HCT116 (cell line): ENCODE data around the gene WRAP53. TPM values are rescaled to one million over a fixed set of nuclear protein-coding genes. Genes with fewer than 3 reads are reported as not detected.

Source experiments
- ATAC-seq: fragments of 200-7000 bp; cut with Tn5 transposase; 2 replicates; pipeline ENCODE4 v1.9.1; 2020; ENCODE audit warnings: mild to moderate bottlenecking, moderate library complexity
- BruUV-seq: library from RNA; stranded (reverse); fragments of 400-500 nt; replicated peaks from 2 replicates; lab custom pipeline; 2021; lab: Mats Ljungman, UMichigan
- CTCF ChIA-PET: fragments of 300-600 bp; sonication (Branson Sonifier 250); formaldehyde crosslinking; loops from one replicate; lab custom pipeline; 2021; ENCODE audit warnings: antibody characterized with exemption; lab: Charles Lee
- POLR2A ChIA-PET: fragments of 300-600, 350-600 bp; sonication (Branson Sonifier 250); formaldehyde crosslinking; loops from one replicate; lab custom pipeline; 2021; ENCODE audit warnings: antibody characterized with exemption; lab: Charles Lee
- RAD21 ChIA-PET, 2 experiments: fragments of 300-600 bp; sonication (Branson Sonifier 250); formaldehyde crosslinking; loops; one replicate each; lab custom pipeline; 2023; ENCODE audit warnings: low total read pairs in 2 of 2; ENCODE audit not compliant: uncharacterized antibody in 2 of 2, unreplicated experiment in 2 of 2, low non-redundant PET in 1 of 2; lab: Charles Lee
- DNase-seq: peaks from one replicate; pipeline ENCODE4 v3.0.0-alpha.2; 2010; ENCODE audit warnings: low read depth, low spot score
- H2AFZ ChIP-seq: fragments of 200-600 bp; shearing (Covaris generic), sonication (generic); 2 replicates; pipeline ENCODE4 v1.6.1; 2017; ENCODE audit warnings: low read depth, mixed run types, mixed read lengths, antibody characterized with exemption, low read length; ENCODE audit not compliant: poor library complexity, severe bottlenecking
- H3K27ac ChIP-seq: 2 replicates; pipeline ENCODE4 v1.5.1; 2012; ENCODE audit warnings: low read depth, low read length
- H3K27me3 ChIP-seq: fragments of 200-600 bp; sonication (generic); 2 replicates; pipeline ENCODE4 v1.6.1; 2016; ENCODE audit warnings: mixed run types, low read length, mixed read lengths; ENCODE audit not compliant: insufficient read depth
- H3K36me3 ChIP-seq, 2 experiments: fragments of 200-500 bp in 1 of 2; fragments of 200-600 bp in 1 of 2; sonication (Bioruptor generic) in 1 of 2; sonication (generic) in 1 of 2; 2 replicates each; pipeline versions ENCODE4 v1.5.1 to v1.6.1; 2014 to 2016; ENCODE audit warnings: low read length in 2 of 2, inconsistent platforms in 1 of 2, mixed read lengths in 1 of 2, mixed run types in 1 of 2; ENCODE audit not compliant: insufficient read depth in 2 of 2, control insufficient read depth in 1 of 2
- H3K4me1 ChIP-seq, 2 experiments: fragments of 200-600 bp in 1 of 2; sonication (generic) in 1 of 2; 2 replicates each; pipeline versions ENCODE4 v1.5.1 to v1.6.1; 2012 to 2017; ENCODE audit warnings: low read length in 2 of 2, inconsistent platforms in 1 of 2, mild to moderate bottlenecking in 1 of 2, mixed read lengths in 1 of 2, mixed run types in 1 of 2, moderate library complexity in 1 of 2; ENCODE audit not compliant: insufficient read depth in 2 of 2, control insufficient read depth in 1 of 2
- H3K4me2 ChIP-seq: fragments of 200-600 bp; sonication (generic); 2 replicates; pipeline ENCODE4 v1.6.1; 2017; ENCODE audit warnings: mixed run types, low read length, mixed read lengths
- H3K4me3 ChIP-seq, 2 experiments: fragments of 200-600 bp in 1 of 2; sonication (generic) in 1 of 2; replicated peaks in 1 of 2; 2 replicates each; pipeline ENCODE4 v1.5.1; 2011 to 2016; ENCODE audit warnings: low read length in 2 of 2, control low read depth in 1 of 2, low read depth in 1 of 2, mild to moderate bottlenecking in 1 of 2, mixed read lengths in 1 of 2, mixed run types in 1 of 2
- H3K79me2 ChIP-seq: fragments of 200-600 bp; sonication (generic); 2 replicates; pipeline ENCODE4 v1.6.1; 2017; ENCODE audit warnings: mild to moderate bottlenecking, mixed run types, low read length, moderate library complexity, mixed read lengths; ENCODE audit not compliant: insufficient read depth
- H3K9ac ChIP-seq: fragments of 200-600 bp; sonication (generic); 2 replicates; pipeline ENCODE4 v1.6.1; 2016; ENCODE audit warnings: low read length, mixed read lengths
- H3K9me2 ChIP-seq: fragments of 200-600 bp; sonication (generic), shearing (Covaris generic); 2 replicates; pipeline ENCODE4 v1.6.1; 2017; ENCODE audit warnings: mixed run types, mild to moderate bottlenecking, moderate library complexity; ENCODE audit not compliant: insufficient read depth
- H3K9me3 ChIP-seq, 2 experiments: fragments of 200-500 bp in 1 of 2; fragments of 200-600 bp in 1 of 2; sonication (Bioruptor generic) in 1 of 2; sonication (generic) in 1 of 2; 2 replicates each; pipeline ENCODE4 v1.6.1; 2014 to 2017; ENCODE audit warnings: low read length in 2 of 2, mixed read lengths in 2 of 2, inconsistent platforms in 1 of 2, low read depth in 1 of 2, mild to moderate bottlenecking in 1 of 2, mixed run types in 1 of 2, moderate library complexity in 1 of 2; ENCODE audit not compliant: control insufficient read depth in 1 of 2, insufficient read depth in 1 of 2
- H4K20me1 ChIP-seq: fragments of 200-600 bp; sonication (generic), shearing (Covaris generic); 2 replicates; pipeline ENCODE4 v1.6.1; 2017; ENCODE audit warnings: mixed run types, mild to moderate bottlenecking, moderate library complexity; ENCODE audit not compliant: insufficient read depth
- EZH2 ChIP-seq: fragments of 200-600 bp; sonication (generic); IDR thresholded peaks from 2 replicates; pipeline ENCODE4 v1.6.1; 2017; ENCODE audit warnings: antibody characterized with exemption, mixed run types
- EZH2phosphoT487 ChIP-seq: fragments of 200-600 bp; IDR thresholded peaks from 2 replicates; pipeline ENCODE4 v1.6.1; 2018; ENCODE audit warnings: antibody characterized with exemption, borderline replicate concordance
- FOSL1 ChIP-seq: IDR thresholded peaks from 2 replicates; pipeline ENCODE4 v1.6.1; 2012; ENCODE audit warnings: low read depth
- JUND ChIP-seq: IDR thresholded peaks from 2 replicates; pipeline ENCODE4 v1.6.1; 2012
- POLR2AphosphoS5 ChIP-seq: IDR thresholded peaks from 2 replicates; pipeline ENCODE4 v1.6.1; 2011; ENCODE audit warnings: mild to moderate bottlenecking, low read depth, low read length, moderate library complexity
- SIN3A ChIP-seq: IDR thresholded peaks from 2 replicates; pipeline ENCODE4 v1.6.1; 2012; ENCODE audit warnings: low read depth
- SP1 ChIP-seq: IDR thresholded peaks from 2 replicates; pipeline ENCODE4 v1.6.1; 2012; ENCODE audit warnings: low read depth
- YY1 ChIP-seq: IDR thresholded peaks from 2 replicates; pipeline ENCODE4 v1.6.1; 2011; ENCODE audit warnings: low read length, low read depth, moderate library complexity, mild to moderate bottlenecking; ENCODE audit not compliant: insufficient replicate concordance; ENCODE audit errors: extremely low read depth
- intact Hi-C: fragments of 100-400 bp; cut with micrococcal nuclease; formaldehyde crosslinking; loops from 2 replicates; pipeline ENCODE4 v1.10.0; 2022
- total RNA-seq: library from RNA; stranded (reverse); gene quantifications from one replicate; pipeline ENCODE4 v1.2.1, GENCODE V29; 2021; ENCODE audit not compliant: unreplicated experiment
- TF ChIP-seq, protein P1 (sequence below), 3 experiments: fragments of 200-600 bp in 1 of 3; sonication (generic) in 1 of 3; IDR thresholded peaks in 2 of 3; conservative IDR thresholded peaks in 1 of 3; 2 replicates each; pipeline ENCODE4 v1.5.1; 2012 to 2017; ENCODE audit warnings: low read depth in 2 of 3, low read length in 2 of 3, antibody characterized with exemption in 1 of 3, borderline replicate concordance in 1 of 3, control low read depth in 1 of 3, mild to moderate bottlenecking in 1 of 3, mixed read lengths in 1 of 3, mixed run types in 1 of 3, moderate library complexity in 1 of 3; ENCODE audit not compliant: insufficient read depth in 1 of 3

WRAP53 gene
- total RNA-seq, 1 experiment from 2014 or later, result 28.8 TPM

DNA sequence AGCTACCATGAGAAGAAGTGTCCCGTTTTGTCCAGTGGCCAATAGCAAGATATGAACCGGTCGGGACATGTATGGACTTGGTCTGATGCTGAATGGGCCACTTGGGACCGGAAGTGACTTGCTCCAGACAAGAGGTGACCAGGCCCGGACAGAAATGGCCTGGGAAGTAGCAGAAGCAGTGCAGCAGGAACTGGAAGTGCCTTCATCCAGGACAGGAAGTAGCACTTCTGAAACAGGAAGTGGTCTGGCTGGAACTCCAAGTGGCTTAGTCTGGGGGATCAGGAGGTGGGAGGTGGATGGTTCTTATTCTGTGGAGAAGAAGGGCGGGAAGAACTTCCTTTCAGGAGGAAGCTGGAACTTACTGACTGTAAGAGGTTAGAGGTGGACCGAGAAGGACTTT, 22.0 kb downstream of the WRAP53 start (continued):
- TF ChIP-seq YY1 (no peak), EZH2 (no peak)

DNA sequence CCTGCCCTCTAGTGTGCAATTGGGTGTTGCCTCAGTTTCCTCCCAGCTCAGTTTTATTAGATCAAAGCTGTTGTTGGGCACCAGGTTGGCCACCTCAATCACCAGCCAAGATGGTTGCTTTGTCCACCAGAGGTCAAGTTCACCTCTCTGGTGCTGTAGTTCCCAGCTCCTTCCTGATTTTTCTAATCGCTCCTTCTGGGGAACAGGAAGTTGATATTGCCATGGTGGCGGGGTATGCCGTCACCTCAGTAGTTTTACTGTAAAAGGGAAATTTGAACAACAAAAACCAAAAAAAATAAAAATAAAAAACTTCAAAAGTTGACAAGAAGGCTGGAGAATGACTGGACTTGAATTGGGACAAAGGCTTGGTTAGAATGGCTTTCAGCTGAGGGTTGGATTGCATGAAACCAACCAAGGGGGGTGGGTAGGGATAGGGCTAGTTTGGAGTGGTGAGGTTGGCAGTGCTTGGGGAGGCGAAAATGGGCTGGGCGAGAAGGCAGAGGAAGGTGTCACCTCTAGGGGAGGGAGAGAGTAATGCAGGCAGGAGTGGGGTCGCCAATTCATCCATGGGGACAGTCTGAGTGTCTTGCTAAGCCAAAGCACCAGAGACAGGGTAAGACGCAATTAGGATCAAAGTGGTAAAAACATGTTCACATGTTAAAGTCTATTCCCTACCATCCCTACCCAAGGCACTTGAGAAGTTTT, 22.9 kb downstream of the WRAP53 start:
- POLR2A ChIA-PET, result no interaction called here
- TF ChIP-seq SP1, result no peak
- no peak for TF ChIP-seq JUND
- TF ChIP-seq, protein P1, sequence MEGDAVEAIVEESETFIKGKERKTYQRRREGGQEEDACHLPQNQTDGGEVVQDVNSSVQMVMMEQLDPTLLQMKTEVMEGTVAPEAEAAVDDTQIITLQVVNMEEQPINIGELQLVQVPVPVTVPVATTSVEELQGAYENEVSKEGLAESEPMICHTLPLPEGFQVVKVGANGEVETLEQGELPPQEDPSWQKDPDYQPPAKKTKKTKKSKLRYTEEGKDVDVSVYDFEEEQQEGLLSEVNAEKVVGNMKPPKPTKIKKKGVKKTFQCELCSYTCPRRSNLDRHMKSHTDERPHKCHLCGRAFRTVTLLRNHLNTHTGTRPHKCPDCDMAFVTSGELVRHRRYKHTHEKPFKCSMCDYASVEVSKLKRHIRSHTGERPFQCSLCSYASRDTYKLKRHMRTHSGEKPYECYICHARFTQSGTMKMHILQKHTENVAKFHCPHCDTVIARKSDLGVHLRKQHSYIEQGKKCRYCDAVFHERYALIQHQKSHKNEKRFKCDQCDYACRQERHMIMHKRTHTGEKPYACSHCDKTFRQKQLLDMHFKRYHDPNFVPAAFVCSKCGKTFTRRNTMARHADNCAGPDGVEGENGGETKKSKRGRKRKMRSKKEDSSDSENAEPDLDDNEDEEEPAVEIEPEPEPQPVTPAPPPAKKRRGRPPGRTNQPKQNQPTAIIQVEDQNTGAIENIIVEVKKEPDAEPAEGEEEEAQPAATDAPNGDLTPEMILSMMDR (IDR thresholded peaks at IDR 0.05 in 2 of 3, conservative IDR thresholded peaks at IDR 0.05 in 1 of 3; ENCODE audit: borderline replicate concordance in 1 of 3, insufficient read depth in 1 of 3, low read depth in 2 of 3, low read length in 2 of 3), result peak in 2 of 3 experiments; percentile 52 to 56; a peak in 4 of 6 replicates
- TF ChIP-seq SIN3A, result no peak
- no peak for TF ChIP-seq POLR2AphosphoS5
- TF ChIP-seq EZH2phosphoT487, result no peak
- no peak for TF ChIP-seq FOSL1
- Histone ChIP-seq H3K4me2 (no peak overlapping the region), H4K20me1 (no peaks in the 10 kb centered on the region), H3K9me2 (0 out of 2 replicates have a peak, but pooled peaks cover 3% of the 10 kb centered on the region), H3K9me3 (no peaks in the 10 kb centered on the region), H3K36me3 (no peaks in the 10 kb centered on the region), H3K27me3 (no peaks in the 10 kb centered on the region), H3K27ac (no peak overlapping the region), H2AFZ (no peak overlapping the region), H3K9ac (no peak overlapping the region), H3K79me2 (no peaks in the 10 kb centered on the region), H3K4me3 (no peak overlapping the region), H3K4me1 (peaks cover 4 to 15% of the 10 kb centered on the region in 2 experiments)
- RAD21 ChIA-PET, result no interaction called here
- no TSS peak for BruUV-seq
- CTCF ChIA-PET, result interaction anchor here (0.9 kb wide), 1 partner anchor 23 kb away, joined by 3 read pairs; no protein-coding TSS in a partner anchor
- intact Hi-C loops, result no loop called here
- ATAC-seq (peak; percentile 79), DNase-seq (no peak)
